VCaP (cell line): Measurements from ENCODE around the gene DDI2.

Experiments used
- H3K27ac ChIP-seq: fragments of 450-650 bp; 2 replicates; pipeline ENCODE4 v1.5.1; 2017
- TF ChIP-seq, protein P1 (sequence below): fragments of 450-650 bp; conservative IDR thresholded peaks from 2 replicates; pipeline ENCODE4 v1.5.1; 2017; ENCODE audit warnings: mild to moderate bottlenecking, moderate library complexity

The DDI2 gene

DNA sequence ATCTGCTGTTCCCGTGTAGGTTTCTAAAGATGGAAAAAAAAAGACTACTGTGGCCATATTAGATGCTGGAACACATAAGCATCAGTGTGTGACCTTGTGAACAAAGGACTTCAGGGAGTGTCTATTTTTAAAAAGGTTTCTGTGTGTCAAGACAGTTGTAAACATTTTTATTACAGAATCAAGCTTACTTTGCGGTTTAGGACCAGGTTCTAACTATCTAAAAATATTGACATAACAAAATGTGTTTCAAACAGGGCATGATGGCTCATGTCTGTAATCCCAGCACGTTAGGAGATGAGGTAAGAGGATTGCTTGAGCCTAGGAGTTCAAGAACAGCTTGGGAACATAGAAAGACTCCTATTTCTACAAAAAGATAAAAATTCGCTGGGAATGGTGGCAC, 7.1 kb upstream of the DDI2 start:
- TF ChIP-seq, protein P1, sequence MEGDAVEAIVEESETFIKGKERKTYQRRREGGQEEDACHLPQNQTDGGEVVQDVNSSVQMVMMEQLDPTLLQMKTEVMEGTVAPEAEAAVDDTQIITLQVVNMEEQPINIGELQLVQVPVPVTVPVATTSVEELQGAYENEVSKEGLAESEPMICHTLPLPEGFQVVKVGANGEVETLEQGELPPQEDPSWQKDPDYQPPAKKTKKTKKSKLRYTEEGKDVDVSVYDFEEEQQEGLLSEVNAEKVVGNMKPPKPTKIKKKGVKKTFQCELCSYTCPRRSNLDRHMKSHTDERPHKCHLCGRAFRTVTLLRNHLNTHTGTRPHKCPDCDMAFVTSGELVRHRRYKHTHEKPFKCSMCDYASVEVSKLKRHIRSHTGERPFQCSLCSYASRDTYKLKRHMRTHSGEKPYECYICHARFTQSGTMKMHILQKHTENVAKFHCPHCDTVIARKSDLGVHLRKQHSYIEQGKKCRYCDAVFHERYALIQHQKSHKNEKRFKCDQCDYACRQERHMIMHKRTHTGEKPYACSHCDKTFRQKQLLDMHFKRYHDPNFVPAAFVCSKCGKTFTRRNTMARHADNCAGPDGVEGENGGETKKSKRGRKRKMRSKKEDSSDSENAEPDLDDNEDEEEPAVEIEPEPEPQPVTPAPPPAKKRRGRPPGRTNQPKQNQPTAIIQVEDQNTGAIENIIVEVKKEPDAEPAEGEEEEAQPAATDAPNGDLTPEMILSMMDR: no peak
- H3K27ac ChIP-seq: peak overlapping the region; percentile 66

DNA sequence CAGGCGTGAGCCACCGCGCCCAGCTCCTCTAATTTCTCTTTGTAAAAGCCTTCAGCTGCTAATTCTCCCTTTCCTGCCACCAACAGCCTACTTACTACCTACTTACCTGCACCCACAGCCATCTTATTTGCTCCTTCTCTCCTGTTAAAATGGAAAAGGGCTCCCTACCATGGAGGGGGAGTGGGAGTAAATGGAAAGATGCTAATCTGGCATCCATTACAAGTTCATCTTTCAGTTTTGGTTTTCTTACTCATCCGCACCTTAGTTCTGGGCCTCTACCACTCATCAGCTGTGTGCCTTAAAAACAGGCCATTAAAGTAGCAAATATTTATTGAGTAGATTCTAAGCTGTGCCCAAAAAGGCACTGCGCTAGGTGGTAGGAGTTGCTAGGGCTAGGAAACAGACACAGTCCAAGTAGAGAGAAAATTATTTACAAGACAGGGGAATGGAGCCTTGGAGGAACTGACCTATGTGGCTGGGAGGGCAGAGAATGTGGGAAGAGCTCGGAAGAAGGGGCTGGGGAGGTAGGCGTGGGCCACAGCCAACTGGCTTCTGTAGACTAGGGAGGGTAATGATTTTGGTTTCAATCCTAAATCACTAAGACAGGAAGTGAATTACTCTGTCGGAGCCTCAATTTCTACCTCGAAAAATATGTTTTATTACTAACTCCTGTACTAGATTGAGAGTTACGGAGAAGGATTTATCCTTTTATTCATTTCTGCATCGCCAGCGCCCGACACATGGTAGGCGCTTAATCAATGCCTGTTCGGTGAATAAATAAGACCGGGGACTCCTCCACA, 685 bp upstream of the DDI2 start:
- TF ChIP-seq, protein P1: no peak
- H3K27ac ChIP-seq: peak overlapping the region; percentile 98

DNA sequence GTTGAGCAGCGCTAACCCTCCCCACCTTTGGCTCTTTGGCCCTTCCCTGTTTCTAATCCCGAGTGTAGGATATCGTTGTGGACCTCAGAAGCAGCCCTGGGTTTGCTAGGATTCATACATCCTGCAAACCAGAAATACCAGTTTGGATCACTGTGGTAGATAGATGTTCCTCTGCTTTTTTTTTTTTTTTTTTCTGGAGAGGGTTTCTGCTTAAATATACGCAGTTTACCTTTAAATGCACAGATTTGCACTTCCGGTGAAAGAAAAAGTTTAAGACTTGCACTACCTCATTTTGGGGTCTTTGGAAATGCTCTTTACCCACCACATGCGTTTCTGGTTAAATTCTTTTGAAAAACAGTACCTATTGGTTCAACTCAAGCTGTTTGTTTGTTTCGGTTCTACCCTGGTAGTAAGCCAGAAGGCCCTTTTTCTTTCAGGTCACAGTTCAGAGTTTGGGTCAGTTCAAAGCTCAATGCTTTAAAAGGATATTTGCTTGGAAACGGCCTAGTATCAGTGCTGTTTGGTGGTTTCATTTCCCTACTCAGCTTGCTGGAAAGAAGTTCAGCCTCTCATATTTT, 908 bp downstream of the DDI2 start:
- TF ChIP-seq, protein P1: no peak
- peak overlapping the region; percentile 98 for H3K27ac ChIP-seq

DNA sequence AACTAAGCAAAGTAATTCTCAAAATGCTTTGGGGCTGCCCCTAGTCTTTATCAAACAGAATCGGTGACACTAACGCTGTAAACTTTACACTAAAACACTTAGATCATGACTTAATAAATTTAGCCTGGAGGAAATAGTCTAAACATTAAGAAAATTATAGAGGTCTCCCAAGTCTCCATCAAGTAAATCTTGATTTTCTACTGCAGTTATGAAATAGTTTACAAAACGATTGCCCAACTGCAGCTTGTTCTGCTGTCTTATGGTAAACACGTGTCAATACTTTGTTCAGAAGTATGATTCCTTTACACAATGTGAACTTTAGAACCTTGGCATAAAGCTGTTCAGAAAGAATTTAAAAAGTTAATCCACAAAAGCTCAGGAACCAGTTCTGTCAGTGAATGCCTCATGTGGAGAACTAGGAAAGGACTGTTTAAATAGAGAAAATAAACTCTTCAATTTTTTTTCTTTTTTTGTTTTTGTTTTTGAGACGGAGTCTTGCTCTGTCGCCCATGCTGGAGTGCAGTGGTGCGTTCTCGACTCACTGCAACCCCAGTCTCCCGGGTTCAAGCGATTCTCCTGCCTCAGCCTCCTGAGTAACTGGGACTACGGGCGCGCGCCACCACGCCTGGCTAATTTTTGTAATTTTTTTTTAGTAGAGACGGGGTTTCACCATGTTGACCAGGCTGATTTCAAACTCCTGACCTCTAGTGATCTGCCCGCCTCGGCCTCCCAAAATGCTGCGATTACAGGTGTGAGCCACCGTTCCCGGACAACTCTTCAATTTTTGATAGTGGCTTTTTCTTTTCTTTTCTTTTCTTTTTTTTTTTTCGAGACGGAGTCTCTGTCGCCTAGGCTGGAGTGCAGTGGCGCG, 1.6 kb downstream of the DDI2 start:
- TF ChIP-seq, protein P1: no peak
- peak overlapping the region; percentile 98 for H3K27ac ChIP-seq

DNA sequence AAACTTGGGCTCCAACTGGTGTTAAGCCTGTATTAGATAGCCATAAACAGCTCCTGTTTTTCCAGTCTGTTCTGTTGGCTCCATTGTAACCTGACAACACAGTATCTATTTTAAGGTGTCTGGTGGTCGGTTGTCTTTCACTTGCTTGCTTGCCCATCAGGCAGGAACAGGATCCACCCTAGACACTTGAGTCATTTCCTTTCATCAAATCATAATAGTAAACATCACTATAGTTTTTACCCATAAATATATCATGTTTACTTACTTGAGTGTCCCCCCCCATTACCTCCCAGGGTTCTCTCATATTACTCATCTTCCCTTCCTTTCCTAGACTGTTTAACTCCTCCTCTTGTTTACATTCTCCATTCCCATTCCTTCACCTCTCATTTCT, 2.9 kb downstream of the DDI2 start:
- TF ChIP-seq, protein P1: no peak
- H3K27ac ChIP-seq: peak overlapping the region; percentile 98

DNA sequence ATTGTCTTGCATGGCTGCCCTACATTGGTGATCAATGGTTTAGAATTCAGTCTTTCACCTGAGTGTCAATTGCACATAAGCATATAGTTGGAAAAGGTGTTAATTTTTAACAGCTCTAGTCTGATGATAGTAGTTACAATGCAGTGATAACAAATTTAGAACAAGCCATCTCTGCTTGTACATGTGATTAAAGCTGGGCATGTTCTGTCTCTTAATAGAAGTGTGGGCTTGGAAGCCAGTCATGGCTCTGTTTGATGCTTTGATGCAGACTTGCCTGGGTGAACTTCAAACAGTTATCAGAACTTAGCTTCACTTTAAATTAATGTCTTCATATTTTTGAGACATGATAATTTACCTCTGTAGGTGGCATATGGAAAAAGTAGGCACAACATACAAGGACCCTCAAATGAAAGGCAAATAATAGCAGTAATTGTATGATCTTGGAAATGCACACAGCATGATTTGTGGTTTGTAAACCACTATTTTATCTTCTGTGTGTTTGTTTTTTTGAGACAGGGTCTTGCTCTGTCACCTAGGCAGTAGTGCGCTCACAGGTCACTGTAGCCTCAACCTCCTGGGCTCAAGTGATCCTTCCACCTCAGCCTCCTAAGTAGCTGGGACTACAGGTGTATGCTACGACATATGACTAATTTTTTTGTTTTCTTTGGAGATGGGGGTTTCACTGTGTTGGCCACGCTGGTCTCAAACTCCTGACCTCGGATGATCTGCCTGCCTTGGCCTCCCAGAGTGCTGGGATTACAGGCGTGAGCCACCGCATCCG, 3.8 kb downstream of the DDI2 start:
- peak overlapping the region; percentile 98; the same call in 1 of the 2 replicates for H3K27ac ChIP-seq

More for the DNA sequence above, 3.8 kb downstream of the DDI2 start:
- TF ChIP-seq, protein P1: no peak
